ENCODE measurements around the gene SDCCAG8. TPM values are rescaled to one million over a fixed set of nuclear protein-coding genes. Genes with fewer than 3 reads are reported as not detected.

Gene SDCCAG8
- total RNA-seq, 4 donors from 2014 or later: 37.1 to 60.2 (median 48.6) TPM

GRCh38 chr1:243293941-243294722, 38.3 kb downstream of the SDCCAG8 start:
- no peak for TF ChIP-seq CTCF (IDR thresholded peaks at IDR 0.05)
- ATAC-seq (ENCODE audit: low FRiP score) (no peak), DNase-seq (ENCODE audit: low spot score) (no peak)

GRCh38 chr1:243294723-243295121, 38.9 kb downstream of the SDCCAG8 start:
- DNase-seq (ENCODE audit: low spot score) (no peak), ATAC-seq (ENCODE audit: low FRiP score) (no peak)
- no peak for TF ChIP-seq CTCF (IDR thresholded peaks at IDR 0.05)

DNA sequence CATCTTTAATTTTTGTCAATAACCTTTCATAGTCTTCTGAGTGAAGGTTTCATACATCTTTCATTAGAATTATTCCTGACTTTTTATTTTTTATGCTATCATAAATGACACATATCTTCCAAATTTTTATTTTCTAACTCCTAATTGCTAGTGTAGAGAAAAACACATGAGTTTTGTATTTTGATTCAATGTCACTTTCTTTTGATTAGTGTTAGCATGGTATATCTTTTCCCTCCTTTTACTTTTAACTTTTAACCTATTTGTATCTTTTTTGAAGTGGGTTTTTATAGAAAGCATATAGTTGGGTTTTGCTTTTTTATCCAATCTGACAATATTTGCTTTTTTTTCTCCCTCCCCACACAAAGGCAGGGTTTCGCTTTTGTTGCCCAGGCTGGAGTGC, 43.2 kb downstream of the SDCCAG8 start:
- no peak for ATAC-seq (ENCODE audit: low FRiP score)
- TF ChIP-seq CTCF (IDR thresholded peaks at IDR 0.05): no peak
- no peak for DNase-seq (ENCODE audit: low spot score)

DNA sequence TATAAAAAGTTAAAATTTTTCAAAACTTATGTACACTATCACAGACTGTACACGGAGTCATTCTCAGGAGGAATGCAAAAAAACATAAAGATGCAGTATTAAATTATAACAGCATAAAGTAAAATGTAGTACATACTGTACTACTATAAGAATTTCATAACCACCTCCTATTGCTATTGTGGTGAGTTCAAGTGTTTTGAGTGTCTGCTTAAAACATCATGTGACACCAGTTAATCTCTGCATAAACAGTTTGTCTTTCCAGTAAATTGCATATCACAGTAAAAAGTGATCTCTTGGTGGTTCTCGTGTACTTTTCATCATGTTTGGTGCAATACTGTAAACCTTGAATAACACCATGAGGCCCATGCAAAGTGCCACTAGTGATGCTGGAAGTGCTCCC, 45.2 kb downstream of the SDCCAG8 start:
- DNase-seq (ENCODE audit: low spot score): no peak
- TF ChIP-seq CTCF (IDR thresholded peaks at IDR 0.05): no peak
- ATAC-seq (ENCODE audit: low FRiP score): no peak

GRCh38 chr1:243311809-243312208, 56.0 kb downstream of the SDCCAG8 start:
- no peak for DNase-seq (ENCODE audit: low spot score)
- ATAC-seq (ENCODE audit: low FRiP score): no peak
- TF ChIP-seq CTCF (IDR thresholded peaks at IDR 0.05): no peak

GRCh38 chr1:243312952-243313634, 57.3 kb downstream of the SDCCAG8 start:
- ATAC-seq (ENCODE audit: low FRiP score) (no peak), DNase-seq (ENCODE audit: low spot score) (no peak)
- no peak for TF ChIP-seq CTCF (IDR thresholded peaks at IDR 0.05)
